Fibroblast of peridontal ligament (primary cell): Measurements from ENCODE around the gene DHX30.
"Not testable (repeated sequence)": the region's sequence is repeated elsewhere in the genome, so short reads cannot be mapped to it uniquely, and the experiment has no call there.

Experiments
- DNase-seq: peaks from one replicate; pipeline ENCODE4 v3.0.0-alpha.2; 2010; ENCODE audit errors: extremely low read depth

The DHX30 gene

GRCh38 chr3:47877719-47878118, 74.8 kb downstream of the DHX30 start:
- DNase-seq: no peak

GRCh38 chr3:47882338-47882737, 79.4 kb downstream of the DHX30 start:
- no peak for DNase-seq

GRCh38 chr3:47884603-47885002, 81.7 kb downstream of the DHX30 start:
- no peak for DNase-seq

- DNase-seq: no peak
Measured at GRCh38 chr3:47885168-47885567, 82.2 kb downstream of the DHX30 start.

GRCh38 chr3:47887991-47888390, 85.1 kb downstream of the DHX30 start:
- DNase-seq: not testable (repeated sequence)

GRCh38 chr3:47888986-47889757, 86.2 kb downstream of the DHX30 start:
- no peak for DNase-seq

GRCh38 chr3:47890126-47890827, 87.3 kb downstream of the DHX30 start:
- no peak for DNase-seq

- DNase-seq: no peak
Measured at GRCh38 chr3:47890828-47891612, 88.1 kb downstream of the DHX30 start.

- DNase-seq: no peak
Measured at GRCh38 chr3:47891613-47892005, 88.7 kb downstream of the DHX30 start.

- DNase-seq: no peak
Measured at GRCh38 chr3:47892286-47893040, 89.5 kb downstream of the DHX30 start.

GRCh38 chr3:47895241-47895640, 92.3 kb downstream of the DHX30 start:
- no peak for DNase-seq

GRCh38 chr3:47896736-47897135, 93.8 kb downstream of the DHX30 start:
- no peak for DNase-seq

GRCh38 chr3:47897954-47898353, 95.0 kb downstream of the DHX30 start:
- no peak for DNase-seq

- DNase-seq: no peak
Measured at GRCh38 chr3:47899495-47900108, 96.7 kb downstream of the DHX30 start.
